Activated B cell treated with CpG ODN at 0.5 μM for 24 hours (primary cell): ENCODE results near the gene GRID2. TPM values are rescaled to one million over a fixed set of nuclear protein-coding genes. Genes with fewer than 3 reads are reported as not detected.

Experiments
- ATAC-seq: fragments of 200-7000 bp; cut with Tn5 transposase; one replicate; pipeline ENCODE4 v1.10.0; 2021; ENCODE audit warnings: low read depth, mild to moderate bottlenecking, moderate library complexity
- CTCF ChIA-PET: fragments of 350-600 bp; sonication (Branson Sonifier 250); formaldehyde crosslinking; loops from one replicate; lab custom pipeline; 2021; ENCODE audit warnings: antibody characterized with exemption; lab: Charles Lee
- POLR2A ChIA-PET: fragments of 350-600 bp; sonication (Branson Sonifier 250); formaldehyde crosslinking; loops from one replicate; lab custom pipeline; 2021; ENCODE audit warnings: antibody characterized with exemption; lab: Charles Lee
- DNase-seq: peaks from one replicate; pipeline ENCODE4 v3.0.0; 2022
- H3K27ac Mint-ChIP-seq: one replicate; pipeline ENCODE4 v1.8.0; 2020; ENCODE audit warnings: mixed read lengths
- H3K27me3 Mint-ChIP-seq: one replicate; pipeline ENCODE4 v1.8.0; 2021; ENCODE audit warnings: mixed read lengths
- H3K36me3 Mint-ChIP-seq: one replicate; pipeline ENCODE4 v1.8.0; 2021; ENCODE audit warnings: low read depth, mixed read lengths
- H3K4me1 Mint-ChIP-seq: one replicate; pipeline ENCODE4 v1.8.0; 2021; ENCODE audit warnings: mixed read lengths
- H3K4me3 Mint-ChIP-seq: one replicate; pipeline ENCODE4 v1.8.0; 2020; ENCODE audit warnings: mild to moderate bottlenecking, mixed read lengths
- H3K9me3 Mint-ChIP-seq: one replicate; pipeline ENCODE4 v1.8.0; 2020; ENCODE audit warnings: mixed read lengths
- CTCF ChIP-seq: fragments of 200-600 bp; IDR thresholded peaks from one replicate; pipeline ENCODE4 v1.8.0; 2022; ENCODE audit warnings: antibody characterized with exemption, mild to moderate bottlenecking
- intact Hi-C: fragments of 100-400 bp; cut with micrococcal nuclease; formaldehyde crosslinking; loops from one replicate; pipeline ENCODE4 v1.15.1; 2024
- total RNA-seq: library from RNA; stranded (reverse); gene quantifications from 2 replicates; pipeline ENCODE4 v1.2.3, GENCODE V29; 2022

GRID2 gene
- total RNA-seq, 1 donor from 2014 or later = not detected

- Mint-ChIP-seq H3K4me1 (no peaks in the 10 kb centered on the region), H3K27me3 (no peaks in the 10 kb centered on the region), H3K4me3 (no peak overlapping the region), H3K36me3 (no peaks in the 10 kb centered on the region), H3K27ac (no peak overlapping the region), H3K9me3 (no peaks in the 10 kb centered on the region)
- DNase-seq (no peak), ATAC-seq (no peak)
- no peak for TF ChIP-seq CTCF
- intact Hi-C loops = no loop called here
- CTCF ChIA-PET = no interaction called here
- POLR2A ChIA-PET = no interaction called here
Measured at GRCh38 chr4:93063325-93063724, 759.6 kb downstream of the GRID2 start.

DNA sequence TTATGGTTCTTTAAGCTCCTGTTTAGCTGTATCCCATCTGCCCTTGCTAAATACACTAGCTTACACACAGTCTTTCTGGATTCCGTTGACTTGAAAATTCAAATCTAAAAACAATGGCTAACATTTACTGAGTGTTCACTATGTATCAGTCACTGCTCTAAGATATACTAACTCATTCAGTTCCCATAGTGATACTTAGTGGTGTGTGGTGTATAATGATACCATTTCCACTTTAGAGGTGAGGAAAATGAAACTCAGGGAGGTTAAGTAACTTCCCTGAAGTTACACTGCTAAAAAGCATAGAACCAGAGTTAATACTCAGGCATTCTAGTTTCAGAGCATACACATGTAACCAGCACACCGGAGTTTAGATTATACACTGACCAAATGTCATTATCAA is 762.0 kb downstream of the GRID2 start:
- DNase-seq = no peak
- Mint-ChIP-seq H3K4me3 (no peak overlapping the region), H3K36me3 (no peaks in the 10 kb centered on the region), H3K9me3 (no peaks in the 10 kb centered on the region), H3K27ac (no peak overlapping the region), H3K4me1 (no peaks in the 10 kb centered on the region), H3K27me3 (no peaks in the 10 kb centered on the region)
- TF ChIP-seq CTCF = no peak
- POLR2A ChIA-PET = no interaction called here
- no peak for ATAC-seq
- CTCF ChIA-PET = no interaction called here
- intact Hi-C loops = no loop called here

GRCh38 chr4:93066749-93067148 is 763.0 kb downstream of the GRID2 start:
- no peaks in the 10 kb centered on the region for H3K36me3 Mint-ChIP-seq
- CTCF ChIA-PET = no interaction called here
- no peaks in the 10 kb centered on the region for H3K27me3 Mint-ChIP-seq
- DNase-seq (no peak), ATAC-seq (no peak)
- H3K27ac Mint-ChIP-seq = no peak overlapping the region
- no peak for TF ChIP-seq CTCF
- H3K9me3 Mint-ChIP-seq = no peaks in the 10 kb centered on the region
- POLR2A ChIA-PET = no interaction called here
- no peaks in the 10 kb centered on the region for H3K4me1 Mint-ChIP-seq
- intact Hi-C loops = no loop called here
- H3K4me3 Mint-ChIP-seq = no peak overlapping the region

- CTCF ChIA-PET = no interaction called here
- intact Hi-C loops = no loop called here
- Mint-ChIP-seq H3K27me3 (no peaks in the 10 kb centered on the region), H3K27ac (no peak overlapping the region), H3K4me1 (no peaks in the 10 kb centered on the region), H3K36me3 (no peaks in the 10 kb centered on the region), H3K9me3 (no peaks in the 10 kb centered on the region), H3K4me3 (no peak overlapping the region)
- no peak for ATAC-seq
- DNase-seq = no peak
- TF ChIP-seq CTCF = no peak
- POLR2A ChIA-PET = no interaction called here
Measured at GRCh38 chr4:93072292-93072691, 768.5 kb downstream of the GRID2 start.

- Mint-ChIP-seq H3K9me3 (no peaks in the 10 kb centered on the region), H3K4me3 (no peak overlapping the region), H3K27ac (no peak overlapping the region), H3K4me1 (no peaks in the 10 kb centered on the region), H3K27me3 (no peaks in the 10 kb centered on the region), H3K36me3 (no peaks in the 10 kb centered on the region)
- intact Hi-C loops = no loop called here
- DNase-seq (no peak), ATAC-seq (no peak)
- no peak for TF ChIP-seq CTCF
- ChIA-PET POLR2A (no interaction called here), CTCF (no interaction called here)
Measured at GRCh38 chr4:93080316-93080715, 776.5 kb downstream of the GRID2 start.
